Renal cortex interstitium (tissue), 11 donors: ENCODE results near the gene ZNF23. TPM values are rescaled to one million over a fixed set of nuclear protein-coding genes. Genes with fewer than 3 reads are reported as not detected.

Source experiments
- DNase-seq, 11 donors: peaks; one replicate each; pipeline ENCODE4 v3.0.0-alpha.2; 2013; ENCODE audit warnings: low read depth in 9 of 11, low spot score in 4 of 11; ENCODE audit errors: extremely low read depth in 1 of 11
- polyA plus RNA-seq, 3 donors: library from polyadenylated mRNA; unstranded; fragments of 120-200 nt; gene quantifications; one replicate each; pipeline ENCODE4 v1.2.1, GENCODE V29; 2013; ENCODE audit not compliant: insufficient read length in 3 of 3

The ZNF23 gene
- polyA plus RNA-seq, 3 donors: 13.7 to 19.4 (median 18.2) TPM

DNA sequence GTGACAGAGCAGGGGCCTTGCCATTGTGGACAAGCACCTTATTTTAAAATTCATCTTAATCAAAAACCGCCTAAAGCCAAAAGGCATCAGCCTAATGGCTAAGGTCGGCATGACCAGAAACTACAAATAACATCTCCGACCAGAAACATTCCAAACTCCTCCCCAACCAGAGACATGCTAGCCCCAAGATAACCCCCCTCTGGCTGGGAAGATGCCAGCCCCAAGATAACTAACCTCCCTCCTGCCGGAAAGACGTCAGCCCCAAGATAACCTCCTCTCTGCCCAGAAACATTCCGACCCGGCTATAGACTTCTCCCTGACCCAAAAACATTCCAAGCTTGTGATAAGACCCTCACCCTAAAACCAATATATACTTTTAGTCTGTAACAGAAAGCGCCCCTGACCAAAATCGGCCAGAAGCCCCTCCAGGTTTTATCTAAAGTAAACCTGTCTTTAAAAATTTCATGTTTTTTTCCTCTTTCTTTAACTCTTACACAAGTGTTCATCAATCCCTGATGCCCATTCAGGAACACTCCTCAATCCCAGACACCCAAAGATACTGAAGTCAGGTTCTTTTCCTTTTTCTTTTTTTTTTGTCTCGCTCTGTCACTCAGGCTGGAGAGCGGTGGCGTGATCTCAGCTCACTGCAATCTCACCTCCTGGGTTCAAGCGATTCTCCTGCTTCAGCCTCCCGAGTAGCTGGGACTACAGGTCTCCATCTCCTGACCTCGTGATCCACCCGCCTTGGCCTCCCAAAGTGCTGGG lies 52.9 kb downstream of the ZNF23 start:
- DNase-seq: no peak

DNA sequence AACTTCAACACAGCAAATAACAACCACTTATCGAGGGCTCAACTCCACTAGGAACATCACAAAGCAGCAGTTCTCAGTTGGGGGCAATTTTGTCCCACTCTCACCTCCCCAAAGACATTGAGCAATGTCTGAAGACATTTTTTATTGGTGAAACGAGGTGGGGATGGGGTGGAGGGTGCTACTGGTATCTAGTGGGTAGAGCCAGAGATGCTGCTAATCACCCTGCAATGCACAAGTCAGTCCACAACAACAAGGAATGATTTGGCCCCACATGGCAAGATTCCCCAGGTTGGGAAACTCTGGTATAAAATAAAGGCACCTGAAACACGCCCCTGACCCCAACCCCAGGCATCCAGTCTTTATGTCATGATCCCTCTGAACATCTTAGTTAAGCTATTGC lies 53.5 kb downstream of the ZNF23 start:
- no peak for DNase-seq

DNA sequence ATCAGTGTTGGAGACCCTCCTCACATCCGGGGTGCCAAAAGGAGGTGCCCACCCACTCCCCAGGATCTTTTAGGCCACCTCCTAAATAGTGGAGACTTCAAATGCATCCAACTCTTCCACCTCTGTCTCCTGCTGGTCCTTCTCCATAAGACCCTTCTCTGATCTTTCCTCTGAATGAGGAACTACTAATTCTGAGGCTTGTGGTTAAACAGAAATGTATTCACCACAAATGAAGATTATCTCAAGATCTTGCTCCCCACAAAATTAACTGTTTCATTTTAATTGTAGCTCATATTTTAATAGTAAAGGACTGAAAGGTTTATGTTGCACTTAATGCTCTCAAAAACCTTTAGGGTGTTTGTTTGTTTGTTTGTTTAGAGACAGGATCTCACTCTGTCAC lies 54.3 kb downstream of the ZNF23 start:
- no peak for DNase-seq

DNA sequence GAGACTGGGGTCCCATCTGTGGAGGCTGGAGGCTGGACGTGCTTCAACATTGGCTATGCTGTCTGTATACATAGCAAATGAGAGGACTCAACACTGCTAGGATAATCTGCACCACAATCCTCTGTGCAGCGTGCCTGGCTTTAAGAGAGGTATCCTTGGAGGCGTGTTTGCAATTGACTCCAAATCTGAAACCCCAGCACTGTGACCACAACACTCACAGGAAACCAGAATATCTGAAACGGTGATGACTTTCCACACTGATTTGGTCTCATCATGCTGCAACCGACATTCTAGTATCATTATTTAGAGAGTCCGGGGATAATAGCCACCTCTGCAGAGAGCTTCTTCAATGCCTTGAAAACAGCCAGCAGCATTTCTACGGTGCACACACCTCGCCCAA lies 55.3 kb downstream of the ZNF23 start:
- DNase-seq: no peak

DNA sequence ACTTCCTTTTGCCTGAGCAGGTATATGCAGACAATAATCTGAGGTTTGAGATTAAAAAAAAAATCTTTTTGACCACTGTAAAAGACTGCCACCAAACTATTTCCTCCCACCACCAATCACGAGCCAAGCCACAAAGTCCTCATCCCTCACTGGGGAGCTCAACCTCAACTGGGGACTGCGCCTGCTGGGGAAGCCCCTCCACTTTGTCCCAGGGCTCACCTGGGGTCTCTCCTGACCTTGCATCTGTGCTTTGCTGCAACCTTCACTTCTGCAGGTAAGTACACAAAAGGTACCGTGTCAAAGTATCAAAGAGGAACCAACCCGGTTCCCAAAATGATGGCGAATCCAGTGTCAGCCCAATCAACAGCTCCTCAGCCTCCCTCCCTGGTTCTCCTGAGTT lies 55.7 kb downstream of the ZNF23 start:
- DNase-seq: no peak

DNA sequence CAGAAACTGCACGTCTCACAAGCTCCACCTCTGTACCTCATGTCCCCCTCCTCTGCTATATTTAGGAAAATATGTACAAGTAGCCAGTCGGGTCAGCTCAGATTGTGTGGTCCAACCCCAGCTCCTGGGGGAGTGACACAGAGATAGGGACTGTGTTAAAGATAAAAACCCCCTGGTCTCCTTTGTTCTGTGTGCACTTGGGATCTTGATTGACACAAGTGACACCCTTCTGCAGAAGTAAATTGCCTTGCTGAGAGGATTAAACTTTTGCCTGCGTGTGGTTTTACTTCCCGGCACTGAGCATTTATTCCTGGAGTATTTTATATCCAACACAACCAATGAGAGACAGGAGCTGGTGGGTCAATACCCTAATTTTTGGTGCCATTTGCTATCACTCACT lies 57.7 kb downstream of the ZNF23 start:
- no peak for DNase-seq

DNA sequence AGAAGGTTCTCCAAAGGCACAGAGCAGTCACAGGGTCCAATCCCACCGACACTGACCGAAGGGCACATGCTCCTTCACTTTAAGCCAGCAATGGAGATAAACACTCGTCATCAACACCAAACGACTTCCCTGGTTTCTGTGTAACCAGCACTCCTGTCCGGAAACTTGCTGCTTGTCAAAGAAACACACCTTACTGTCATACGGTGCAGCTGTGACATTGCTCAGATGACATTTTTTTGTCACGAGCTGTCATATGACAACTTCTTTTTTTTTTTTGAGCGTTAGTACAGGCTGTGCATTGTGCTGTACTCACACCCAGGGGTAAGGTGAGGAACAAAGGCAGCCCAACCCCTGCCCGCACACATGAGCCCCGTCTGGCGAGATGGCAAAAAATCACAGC lies 59.4 kb downstream of the ZNF23 start:
- DNase-seq: no peak

DNA sequence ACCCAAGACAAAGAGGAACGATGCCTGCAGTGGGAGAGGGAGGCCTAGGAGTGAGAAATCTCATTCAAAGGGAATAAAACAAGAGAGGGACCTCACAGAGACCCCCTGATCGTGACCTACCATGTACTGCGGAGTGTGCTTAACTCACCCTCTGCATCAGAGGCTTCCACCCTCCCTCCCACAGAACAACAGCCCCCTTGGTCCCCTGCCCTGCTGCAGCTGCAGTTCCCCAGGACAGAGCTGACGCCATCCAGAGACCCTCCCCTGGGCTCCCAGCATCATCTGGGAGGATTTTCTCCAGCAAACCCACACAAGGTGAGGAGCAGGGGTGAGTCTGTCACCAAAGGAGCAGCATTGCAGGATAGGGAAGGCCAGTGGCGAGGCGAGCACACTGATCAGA lies 60.0 kb downstream of the ZNF23 start:
- no peak for DNase-seq

DNA sequence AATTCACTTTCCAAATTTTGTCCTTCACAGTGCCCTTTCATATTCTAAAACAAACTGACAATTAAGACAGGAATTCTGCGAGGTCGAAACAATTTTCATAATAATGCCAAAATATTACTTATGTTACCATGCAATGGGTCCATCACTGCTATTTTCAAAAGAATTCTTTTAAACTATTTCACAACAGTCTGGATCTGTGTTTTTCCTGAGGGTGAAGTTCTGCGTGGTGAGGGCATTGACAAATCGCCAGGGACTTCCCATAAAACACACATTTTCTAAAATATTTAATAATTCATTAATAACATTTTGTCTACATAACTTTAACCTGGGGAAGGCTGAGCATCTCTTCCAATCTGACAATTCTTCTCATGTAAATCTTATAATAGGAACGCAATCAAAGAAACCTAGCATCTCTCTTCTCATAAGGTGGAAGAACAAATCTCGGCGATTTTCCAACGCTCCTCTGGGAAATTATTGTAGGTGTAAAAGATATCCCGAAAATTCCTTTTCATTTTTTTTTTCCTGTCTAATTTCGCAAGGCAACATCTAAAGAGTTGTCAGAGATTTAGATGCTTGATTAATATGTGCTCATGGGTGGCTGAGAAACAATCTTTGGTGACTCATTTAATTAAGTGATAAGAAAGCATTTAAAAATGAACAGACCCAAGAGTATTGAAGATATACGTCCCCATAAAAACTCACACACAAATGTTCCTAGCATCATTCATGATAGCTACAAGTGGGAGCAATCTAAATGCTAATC lies 62.1 kb downstream of the ZNF23 start:
- DNase-seq: no peak

Other genes starting within 250 kb of the ZNF23 start
- 10 to 100 TPM; 10.8 to 17.6 (median 13.6) TPM for gene HYDIN, start 231.5 kb downstream of the ZNF23 start, polyA plus RNA-seq
- gene CMTR2, start 172.8 kb downstream of the ZNF23 start, polyA plus RNA-seq: 10 to 100 TPM; 42.2 to 62.7 (median 51.0) TPM
- gene CALB2, start 103.5 kb downstream of the ZNF23 start, polyA plus RNA-seq: under 1 TPM; 0.42 to 0.74 (median 0.68) TPM
- gene TLE7, start 20.2 kb downstream of the ZNF23 start, polyA plus RNA-seq: not detected
- gene ZNF19, start 27.1 kb upstream of the ZNF23 start, polyA plus RNA-seq: 10 to 100 TPM; 10.6 to 17.5 (median 13.5) TPM
- gene CHST4, start 64.2 kb upstream of the ZNF23 start, polyA plus RNA-seq: under 1 TPM; 0.26 to 0.29 (median 0.29) TPM
- gene TAT, start 114.8 kb upstream of the ZNF23 start, polyA plus RNA-seq: under 1 TPM; 0.04 to 0.11 (median 0.06) TPM
- 10 to 100 TPM; 13.2 to 21.2 (median 15.5) TPM for gene MARVELD3, start 163.9 kb upstream of the ZNF23 start, polyA plus RNA-seq